Skin of body (tissue), 2 donors: Measurements from ENCODE around the gene TMC8. TPM values are rescaled to one million over a fixed set of nuclear protein-coding genes. Genes with fewer than 3 reads are reported as not detected.

ENCODE experiments used
- DNase-seq: peaks from one replicate; lab custom pipeline; 2025; lab: John Stamatoyannopoulos, UW
- total RNA-seq: library from RNA; depleted of rRNA; stranded (reverse); fragments of >200 nt; gene quantifications from one replicate; pipeline ENCODE4 v1.2.3, GENCODE V29; 2014

The TMC8 gene
- total RNA-seq, 1 donor from 2014 or later: 3.4 TPM

DNA sequence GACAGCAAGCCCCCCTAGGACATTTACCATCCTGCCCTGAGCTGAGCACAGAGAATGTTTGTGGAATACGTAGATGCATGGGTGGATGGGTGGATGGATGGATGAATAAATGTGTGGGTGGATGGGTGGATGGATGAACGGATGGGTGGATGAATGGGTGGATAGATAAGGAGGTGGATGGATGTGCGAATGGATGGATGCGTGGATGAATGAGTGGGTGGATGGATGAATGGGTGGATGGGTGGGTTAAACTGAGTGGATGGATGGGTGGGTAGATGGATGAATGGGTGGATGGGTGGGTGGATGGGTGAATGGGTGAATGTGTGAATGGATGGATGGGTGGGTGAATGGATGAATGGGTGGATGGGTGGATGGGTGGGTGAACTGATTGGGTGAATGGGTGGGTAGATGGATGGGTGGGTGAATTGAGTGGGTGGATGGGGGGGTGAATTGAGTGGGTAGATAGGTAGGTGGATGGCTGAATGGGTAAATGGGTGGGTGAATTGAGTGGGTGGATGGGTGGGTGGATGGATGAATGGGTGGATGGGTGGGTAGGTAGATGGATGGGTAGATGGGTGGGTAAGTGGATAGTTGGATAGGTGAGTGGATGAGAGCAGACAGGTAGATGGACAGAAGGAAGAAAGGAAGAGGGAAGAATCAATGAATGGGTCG, 7.2 kb upstream of the TMC8 start:
- no peak for DNase-seq

DNA sequence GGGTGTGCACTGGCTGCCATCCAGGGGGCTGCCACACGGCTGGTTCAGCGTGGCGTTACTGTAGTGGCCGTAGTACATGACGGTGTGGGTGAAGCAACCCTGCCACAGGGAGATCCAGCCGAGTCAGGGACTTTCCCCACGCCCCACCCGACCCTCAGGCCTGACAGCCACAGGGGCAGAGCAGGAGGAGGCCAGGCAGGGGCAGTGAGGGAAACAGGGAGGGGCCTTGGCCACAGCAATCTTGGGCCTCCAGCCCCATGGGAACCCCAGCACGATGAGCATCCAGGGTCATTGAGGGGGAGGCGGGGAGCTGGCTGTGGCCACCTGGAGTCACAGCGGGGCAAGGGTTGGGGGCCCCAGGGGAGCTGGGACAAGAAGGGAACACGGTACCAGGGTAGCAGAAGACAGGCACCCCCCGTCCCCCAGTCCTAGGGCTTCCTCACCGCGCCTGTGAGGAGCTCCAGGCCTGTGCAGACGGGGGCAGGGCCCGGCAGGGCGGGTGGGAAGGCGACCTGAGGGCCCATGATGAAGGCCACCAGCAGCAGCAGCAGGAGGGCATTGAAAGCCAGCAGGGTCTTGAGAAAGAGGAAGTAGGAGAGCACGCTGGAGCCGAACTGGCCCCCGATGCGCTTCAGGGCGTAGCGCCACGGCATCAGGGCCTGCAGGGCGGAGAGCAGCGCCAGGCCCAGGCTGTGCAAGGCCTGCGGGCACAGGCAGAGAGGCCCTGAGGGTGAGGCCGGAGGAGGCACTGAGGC, 6.3 kb upstream of the TMC8 start:
- DNase-seq: no peak

DNA sequence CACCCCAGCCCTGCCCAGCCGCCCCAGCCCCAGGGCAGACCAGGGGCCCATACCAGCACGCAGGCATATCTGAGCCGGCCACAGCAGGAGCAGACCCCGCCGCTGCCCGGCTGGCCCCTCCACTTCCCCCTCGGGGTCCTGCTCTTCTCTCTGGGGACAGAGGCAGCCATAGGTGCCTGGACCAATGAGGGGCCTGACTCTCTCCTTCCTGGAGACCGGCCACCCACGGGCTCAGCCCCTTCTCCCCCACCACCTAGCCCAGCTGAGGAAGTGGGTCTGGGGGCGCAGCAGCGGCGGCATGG, 5.8 kb upstream of the TMC8 start:
- no peak for DNase-seq

DNA sequence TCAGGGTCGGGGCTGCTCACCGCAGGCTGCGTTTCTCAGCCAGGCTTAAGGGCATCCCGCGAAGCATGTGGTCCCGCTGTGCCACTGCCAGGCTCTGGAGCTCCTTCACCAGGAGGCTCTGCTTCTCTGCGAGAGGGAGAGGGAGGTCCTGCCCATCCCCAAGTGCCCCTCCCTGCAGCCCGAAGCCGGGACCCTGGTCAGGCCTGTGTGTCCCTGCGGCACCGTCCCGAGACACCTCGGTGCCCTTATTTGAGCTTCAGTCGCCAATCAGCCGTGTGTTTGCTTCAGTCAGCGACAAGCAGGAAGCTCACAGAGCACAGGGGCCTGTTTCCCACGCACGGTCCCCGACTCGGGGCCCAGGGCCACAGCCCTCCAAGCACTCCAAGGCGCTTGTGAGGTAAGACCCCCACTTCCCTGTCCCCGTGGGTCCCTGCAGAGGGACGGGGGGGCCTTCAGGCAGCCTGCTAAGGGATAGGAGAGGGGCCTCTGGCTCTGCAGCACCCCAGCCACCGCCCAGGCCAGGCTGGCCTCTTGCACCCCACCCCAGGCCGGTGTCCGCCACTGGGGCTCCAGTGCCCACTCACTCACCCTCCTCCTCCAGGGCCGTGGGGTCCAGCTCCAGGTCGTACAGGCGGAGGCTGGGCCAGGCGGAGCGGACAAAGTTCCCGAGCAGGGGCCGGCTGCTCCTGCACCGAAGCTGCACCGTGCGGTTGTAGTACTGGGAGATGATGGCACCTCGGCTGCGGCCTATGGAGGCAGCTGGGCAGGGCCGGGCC, 5.2 kb upstream of the TMC8 start:
- no peak for DNase-seq

DNA sequence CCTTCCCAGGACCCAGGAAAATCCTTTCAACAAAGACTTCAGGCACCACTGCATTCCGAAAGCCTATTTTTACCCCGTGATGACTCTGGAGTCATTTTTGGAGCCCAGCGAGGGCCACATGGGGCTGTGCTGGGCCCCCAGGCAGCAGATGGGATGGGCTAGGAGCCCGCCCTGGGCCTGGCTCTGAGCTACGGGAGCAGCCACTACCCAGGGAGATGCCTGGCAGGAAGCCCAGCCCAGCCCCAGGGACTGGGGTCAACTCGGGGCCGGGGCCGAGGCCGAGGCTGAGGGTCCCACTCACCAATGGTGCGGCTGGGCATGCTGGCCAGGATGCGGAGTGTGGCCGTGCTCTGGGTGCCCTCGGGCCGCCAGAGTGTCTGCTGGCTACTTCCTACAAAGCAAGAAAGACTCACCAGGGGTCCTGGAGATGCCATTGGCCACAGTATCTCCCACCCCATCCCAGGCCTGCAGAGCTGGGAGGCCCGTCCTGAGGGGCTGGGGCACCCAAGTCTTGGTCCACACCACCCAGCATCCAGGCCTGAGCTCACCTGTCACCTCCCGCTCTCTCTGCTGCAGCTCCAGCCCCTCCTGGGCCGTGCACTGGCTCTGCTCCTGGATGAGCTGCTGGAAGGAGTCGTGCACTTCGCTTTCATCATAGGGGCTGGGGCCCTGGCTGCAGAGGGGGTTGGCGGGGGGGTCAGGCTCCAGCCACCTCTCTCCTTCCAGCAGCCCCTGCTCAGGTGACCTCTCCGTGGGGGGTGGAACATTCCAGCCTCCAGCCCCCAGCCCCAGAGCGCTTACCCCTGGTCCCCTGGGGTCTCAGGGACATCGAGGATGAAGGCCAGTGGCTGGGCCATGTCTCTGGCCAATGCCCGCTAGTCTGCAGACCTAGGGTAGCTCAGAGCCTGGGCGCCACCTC, 4.3 kb upstream of the TMC8 start:
- no peak for DNase-seq

DNA sequence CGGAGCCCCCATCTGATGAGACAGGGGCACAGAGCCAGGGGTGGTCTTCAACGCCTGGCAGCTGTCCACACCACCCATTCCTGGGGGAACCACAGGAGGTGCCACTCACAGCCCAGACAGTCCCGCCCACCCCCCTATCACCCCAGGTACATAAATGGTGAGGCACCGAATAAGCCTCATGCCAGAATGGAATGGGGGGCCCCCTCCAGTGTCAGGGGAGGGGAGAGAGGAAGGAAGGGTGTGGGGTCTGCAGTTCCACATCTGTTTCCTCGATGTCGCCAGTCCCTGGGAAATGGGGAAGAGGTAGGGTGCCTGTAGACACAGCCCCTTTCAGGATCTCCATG, 3.7 kb upstream of the TMC8 start:
- no peak for DNase-seq

DNA sequence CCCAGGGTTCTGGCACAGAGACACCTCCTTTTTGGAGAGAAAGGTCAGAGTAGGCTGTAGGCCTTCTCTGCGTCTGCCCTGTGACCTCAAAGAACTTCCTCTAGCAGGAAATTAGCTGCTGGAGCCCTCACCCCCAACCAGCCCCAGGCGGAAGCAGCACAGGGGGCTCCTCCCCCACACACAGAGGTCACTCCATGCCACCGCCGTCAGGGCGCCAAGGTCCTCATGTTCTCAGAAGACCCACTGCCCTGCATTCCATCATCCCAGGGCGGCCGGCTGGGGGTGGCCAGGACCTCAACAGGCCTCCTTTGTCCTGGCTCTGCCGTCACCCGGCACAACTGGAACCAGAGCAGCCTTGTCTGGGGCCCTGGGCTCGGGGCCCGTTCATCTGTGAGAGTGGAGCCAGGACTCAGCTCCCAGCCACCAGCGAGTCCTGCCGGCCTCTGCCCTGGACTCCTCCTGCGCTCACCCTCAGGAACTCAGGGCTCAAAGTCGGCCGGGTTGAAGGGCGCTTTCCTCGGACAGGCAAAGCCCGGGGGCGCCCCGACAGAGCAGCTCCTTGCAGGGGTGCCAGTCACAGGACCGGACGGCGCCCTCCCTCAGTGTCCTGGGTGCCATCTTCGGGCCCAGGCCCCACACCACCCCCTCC, 3.2 kb upstream of the TMC8 start:
- DNase-seq: no peak

DNA sequence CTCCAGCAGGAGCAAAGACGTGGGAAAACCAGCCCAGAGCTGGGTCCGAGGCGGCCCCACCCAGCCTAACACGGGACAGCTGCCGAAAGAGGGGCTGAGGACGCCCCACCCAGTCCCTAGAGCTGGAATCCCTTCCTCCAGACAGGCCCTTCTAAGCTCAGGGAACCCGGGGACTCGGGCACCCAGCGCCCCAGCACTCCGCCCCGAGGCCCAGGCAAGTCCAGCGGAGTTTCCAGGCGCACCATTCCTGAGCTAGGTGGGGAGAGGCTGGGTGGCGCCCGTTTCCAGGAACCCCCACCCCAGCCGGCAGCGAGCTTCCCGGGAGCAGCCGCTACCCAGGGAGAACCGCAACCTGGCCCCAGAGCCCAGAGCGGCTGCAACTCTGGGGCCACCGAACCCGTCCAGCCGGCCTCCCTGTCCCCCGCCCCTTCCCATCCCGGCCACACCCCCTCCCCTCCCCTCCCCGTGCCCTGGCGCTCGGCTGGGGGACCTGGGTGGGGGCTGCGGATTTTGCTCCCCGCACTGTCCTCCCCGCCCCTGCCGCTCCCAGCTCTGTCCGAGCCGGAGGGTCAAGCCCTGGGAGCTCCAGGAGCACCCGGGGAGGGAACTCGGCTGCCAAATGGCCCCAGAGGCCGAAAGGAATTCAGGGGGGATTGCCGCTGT, 2.6 kb upstream of the TMC8 start:
- no peak for DNase-seq

DNA sequence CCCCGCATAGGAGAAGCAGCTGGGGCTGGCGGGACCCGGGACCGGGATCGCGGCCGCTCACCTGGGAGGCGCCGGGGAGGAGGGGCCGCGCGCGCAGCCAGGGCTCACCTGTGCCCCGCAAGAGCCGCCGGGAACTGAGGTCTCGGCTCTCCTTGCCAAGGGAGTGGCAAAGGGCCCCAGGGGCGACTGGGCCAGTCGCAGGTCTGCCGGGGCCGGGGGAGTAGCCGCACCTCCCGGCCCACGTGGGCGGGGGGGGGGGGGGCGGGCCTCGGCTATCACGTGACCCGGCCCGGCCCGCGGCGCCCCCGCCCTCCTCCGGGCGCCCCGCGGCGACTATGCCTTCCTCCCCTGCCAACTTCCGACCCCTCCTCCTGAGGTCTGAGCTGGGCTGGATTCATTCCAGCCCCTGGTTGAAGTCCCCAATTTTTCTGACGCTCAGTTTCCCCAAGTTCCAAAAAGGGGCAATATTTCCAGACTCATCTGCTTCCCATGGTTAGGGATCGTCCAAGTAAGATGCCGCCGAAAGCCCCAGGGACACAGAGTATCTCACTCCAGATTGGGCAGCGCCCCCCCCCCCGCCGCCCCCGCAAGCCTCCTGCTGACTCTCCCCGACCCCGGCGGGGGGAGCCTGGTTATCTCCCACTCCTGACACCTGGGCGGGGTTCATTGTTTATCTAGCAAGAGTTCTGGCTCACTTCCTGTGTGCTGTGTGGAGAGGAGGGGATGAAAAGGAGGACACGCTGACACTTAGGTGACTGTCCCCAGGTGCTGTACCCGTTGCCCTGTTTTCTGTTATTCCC, 1.8 kb upstream of the TMC8 start, which contains the start of gene TMC6:
TMC6 (minus strand) TSS at position 205 of the 800 bp plus-strand sequence. CDS start 1,923 bp downstream, outside the sequence.
- DNase-seq: peak; percentile 15

DNA sequence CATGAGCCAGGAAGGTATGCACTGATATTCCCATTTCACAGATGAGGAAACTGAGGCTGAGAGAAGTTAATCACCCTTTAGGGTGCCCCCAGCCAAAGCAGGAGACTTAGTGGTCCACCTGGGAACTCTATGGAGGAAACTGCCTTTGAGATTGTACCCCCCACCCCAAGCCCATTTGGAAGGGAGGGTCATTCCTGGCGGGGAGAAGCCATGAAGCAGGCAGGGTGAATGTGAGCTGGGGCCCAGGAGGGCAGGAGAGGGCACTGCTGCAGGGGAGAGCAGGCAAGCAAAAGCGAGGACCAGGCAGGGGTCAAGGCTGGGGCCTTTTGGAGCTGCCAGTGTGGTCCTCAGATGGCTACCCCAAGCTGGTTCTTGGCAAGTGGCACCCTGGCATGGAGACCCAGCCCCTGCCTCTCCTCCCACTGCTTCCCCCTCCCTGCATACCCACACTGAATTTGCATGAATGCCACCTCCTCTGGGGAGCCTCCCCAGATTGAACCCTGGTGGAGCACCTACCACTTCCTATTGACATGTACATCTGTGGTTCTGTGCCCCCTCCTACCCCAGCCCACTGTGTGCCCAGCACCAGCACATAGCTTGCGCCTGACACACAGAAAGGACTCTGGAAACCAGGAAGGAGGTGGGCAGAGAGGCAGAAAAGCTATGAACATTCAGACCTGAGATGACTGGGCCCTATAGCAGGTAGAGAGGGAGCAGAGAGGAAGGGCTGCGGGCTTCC, 1.1 kb upstream of the TMC8 start:
- no peak for DNase-seq

DNA sequence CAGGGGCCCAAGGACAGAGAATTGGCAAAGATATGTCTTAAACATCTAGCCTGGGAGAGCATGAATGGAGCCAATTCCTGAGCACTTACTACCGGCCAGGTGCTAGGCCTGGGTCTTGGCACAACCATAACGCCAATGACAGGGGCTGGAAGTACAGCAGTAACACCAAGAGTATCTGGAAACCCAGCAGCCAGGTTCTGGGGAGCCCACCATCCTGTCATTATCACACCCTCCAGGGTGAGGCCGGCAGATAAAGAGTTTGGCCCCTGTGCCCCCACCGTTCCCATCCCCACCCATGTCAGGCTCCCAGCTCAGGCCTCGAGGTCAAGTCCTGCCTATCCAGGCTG, 508 bp upstream of the TMC8 start:
- no peak for DNase-seq

DNA sequence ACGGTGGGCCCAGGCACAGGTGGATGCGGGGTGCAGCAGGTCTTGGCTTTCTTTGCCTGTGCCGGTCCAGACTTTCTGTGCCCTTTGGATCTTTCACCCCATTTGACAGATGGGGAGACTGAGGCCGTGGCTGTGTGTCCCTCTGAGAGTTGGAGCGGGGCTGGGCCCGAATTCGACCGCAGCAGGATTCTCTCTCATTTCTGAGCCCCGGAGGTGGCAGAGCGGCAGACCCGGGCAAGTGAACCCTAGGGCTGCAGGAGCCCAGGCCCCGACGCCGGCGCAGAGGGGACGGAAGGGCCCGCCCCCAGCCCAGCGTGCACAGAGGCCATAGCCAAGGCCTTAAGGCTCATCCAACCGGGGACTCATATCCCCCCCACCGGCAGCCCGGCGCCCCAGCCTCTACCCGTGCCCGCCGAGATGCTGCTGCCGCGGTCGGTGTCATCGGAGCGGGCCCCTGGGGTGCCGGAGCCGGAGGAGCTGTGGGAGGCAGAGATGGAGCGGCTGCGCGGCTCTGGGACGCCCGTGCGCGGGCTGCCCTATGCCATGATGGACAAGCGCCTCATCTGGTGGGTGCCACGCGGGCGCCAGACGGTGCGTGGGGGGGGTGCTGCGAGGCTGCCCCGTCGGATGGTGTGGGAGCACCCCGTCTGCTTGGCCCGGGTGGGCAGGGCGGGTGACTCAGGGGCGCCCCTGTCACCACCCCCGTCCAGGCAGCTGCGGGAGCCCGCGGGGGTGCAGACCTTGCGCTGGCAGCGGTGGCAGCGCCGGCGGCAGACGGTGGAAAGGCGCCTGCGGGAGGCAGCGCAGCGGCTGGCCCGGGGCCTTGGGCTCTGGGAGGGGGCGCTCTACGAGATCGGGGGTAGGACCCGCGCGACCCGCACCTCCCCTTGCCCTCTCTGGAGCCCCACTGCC, 857 bp downstream of the TMC8 start:
- DNase-seq: no peak

DNA sequence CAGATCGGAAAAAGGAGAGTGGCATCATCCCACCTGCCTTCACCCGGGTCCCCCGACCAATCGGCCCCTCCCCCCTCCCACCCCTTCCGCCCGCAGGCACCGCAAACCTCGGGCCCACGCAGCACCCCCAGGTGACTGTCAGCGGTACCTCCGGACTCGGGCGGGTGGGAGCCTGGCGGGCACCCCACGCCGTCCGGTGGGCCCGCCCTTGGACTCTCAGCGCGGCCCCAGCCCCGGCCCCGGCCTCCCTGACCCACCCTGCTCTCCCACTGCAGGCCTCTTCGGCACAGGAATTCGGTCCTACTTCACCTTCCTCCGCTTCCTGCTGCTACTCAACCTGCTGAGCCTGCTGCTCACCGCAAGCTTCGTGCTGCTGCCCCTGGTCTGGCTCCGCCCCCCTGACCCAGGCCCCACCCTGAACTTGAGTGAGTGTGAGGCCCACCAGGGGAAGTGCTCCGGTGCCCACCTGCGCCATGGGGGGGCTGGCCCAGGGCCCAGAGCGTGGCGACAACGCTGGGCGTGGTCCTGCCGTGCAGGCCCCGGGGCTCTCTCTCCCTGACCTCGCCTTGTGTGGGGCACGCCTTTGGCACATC, 1.6 kb downstream of the TMC8 start:
- no peak for DNase-seq

DNA sequence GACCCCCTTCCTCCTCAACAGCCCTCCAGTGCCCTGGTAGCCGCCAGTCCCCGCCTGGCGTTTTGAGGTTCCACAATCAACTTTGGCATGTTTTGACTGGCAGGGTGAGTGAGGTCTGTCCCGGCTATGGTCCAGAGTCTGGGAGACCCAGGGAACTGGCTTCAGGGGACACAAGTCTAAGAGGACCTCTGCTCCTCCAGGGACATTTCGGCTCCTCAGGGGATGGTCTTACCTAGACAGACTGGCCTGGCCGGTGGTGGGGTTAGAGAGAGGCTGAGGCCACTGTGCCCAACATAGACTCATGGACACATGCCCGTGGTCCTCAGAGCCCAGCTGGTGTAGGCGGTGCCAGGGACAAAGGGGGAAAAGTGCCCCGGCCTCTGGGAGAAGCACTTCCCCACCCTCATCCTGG, 2.2 kb downstream of the TMC8 start:
- DNase-seq: no peak

DNA sequence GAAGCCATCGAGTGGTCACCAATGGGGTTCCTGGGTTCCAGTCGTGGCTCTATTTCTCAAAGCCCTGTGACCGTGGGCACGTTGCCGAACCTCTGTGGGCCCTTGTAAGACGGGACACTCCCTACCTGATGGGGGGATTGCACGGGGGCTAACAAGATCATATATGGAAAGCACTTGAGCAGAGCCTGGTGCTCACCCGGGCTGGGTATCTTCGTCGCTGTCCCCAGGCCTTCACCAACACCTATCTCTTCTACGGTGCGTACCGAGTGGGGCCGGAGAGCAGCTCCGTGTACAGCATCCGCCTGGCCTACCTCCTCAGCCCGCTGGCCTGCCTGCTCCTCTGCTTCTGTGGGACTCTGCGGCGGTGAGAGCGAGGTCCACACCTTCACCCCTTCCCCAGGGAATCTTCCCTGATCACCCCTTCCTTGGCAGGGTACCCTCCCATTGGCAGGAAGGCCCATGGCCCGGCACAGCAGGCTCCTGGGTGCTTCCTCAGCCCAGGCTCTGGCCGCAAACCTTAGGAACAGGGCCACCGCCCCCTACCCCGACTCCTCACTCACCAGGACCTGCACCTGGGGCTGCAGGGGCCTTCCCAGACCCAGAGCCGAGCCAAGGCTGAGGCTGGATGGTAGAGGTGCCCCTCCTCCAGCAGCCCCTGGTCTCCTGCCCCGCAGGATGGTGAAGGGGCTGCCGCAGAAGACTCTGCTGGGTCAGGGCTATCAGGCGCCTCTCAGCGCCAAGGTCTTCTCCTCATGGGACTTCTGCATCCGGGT, 2.8 kb downstream of the TMC8 start:
- DNase-seq: no peak

DNA sequence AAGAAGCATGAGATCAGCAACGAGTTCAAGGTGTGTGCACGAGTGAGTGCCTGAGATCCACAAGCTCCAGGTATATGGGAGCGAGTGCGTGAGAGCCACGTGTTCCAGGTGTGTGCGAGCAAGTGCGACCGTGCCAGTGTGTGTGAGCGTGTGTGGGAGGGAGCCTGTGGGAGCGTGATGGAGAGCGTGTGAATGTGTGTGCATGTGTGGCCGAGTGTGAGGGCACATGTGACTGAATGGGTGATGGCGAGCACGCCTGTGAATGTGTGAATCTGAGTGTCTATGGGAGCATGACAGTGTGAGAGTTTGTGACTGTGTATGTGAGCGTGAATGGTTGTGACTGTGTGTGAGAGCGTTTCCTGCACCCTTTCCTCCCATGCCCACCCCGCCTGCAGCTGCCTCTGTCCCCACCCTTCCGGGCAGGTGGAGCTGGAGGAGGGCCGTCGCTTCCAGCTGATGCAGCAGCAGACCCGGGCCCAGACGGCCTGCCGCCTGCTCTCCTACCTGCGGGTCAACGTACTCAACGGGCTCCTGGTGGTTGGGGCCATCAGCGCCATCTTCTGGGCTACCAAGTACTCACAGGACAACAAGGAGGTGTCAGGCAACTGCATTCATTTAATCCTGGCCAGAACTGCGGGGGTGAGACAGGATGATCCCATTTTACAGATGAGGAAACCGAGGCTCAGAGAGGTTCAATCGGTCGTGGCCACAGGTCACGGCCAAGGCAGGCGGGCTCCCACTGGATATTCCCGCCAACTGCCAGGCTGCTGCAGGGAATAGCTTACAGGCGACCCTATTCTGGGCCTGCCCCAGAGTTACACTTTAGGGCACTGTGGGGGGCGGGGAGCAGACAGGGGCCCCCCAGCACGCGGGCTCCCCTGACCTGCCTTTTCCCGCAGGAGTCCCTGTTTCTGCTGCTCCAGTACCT, 3.7 kb downstream of the TMC8 start:
- no peak for DNase-seq
